NCI-H82 treated with DMSO at 0.1 percent for 48 hours (cell line): Measurements from ENCODE around the gene FOXN1.

Experiments
- DNase-seq: peaks from one replicate; lab custom pipeline; 2025; ENCODE audit not compliant: unreplicated experiment; lab: John Stamatoyannopoulos, UW

The FOXN1 gene

GRCh38 chr17:28545787-28546415, 39.8 kb downstream of the FOXN1 start:
- DNase-seq = peak; percentile 52

- DNase-seq = no peak
These were observed 41.0 kb downstream of the FOXN1 start for GRCh38 chr17:28547096-28547622.

- DNase-seq = no peak
These were observed 41.7 kb downstream of the FOXN1 start for GRCh38 chr17:28547623-28548416.

- no peak for DNase-seq
These were observed 42.4 kb downstream of the FOXN1 start for GRCh38 chr17:28548417-28549130.

- peak; percentile 96 for DNase-seq
These were observed 43.3 kb downstream of the FOXN1 start for GRCh38 chr17:28549236-28550132.

GRCh38 chr17:28550858-28551257, 44.7 kb downstream of the FOXN1 start:
- no peak for DNase-seq

GRCh38 chr17:28551421-28552175, 45.5 kb downstream of the FOXN1 start:
- DNase-seq = no peak

- DNase-seq = peak; percentile 75
These were observed 46.2 kb downstream of the FOXN1 start, which contains the start of gene UNC119 for GRCh38 chr17:28552176-28552999. Gene UNC119, minus strand, starts transcription at chr17:28552624. Its CDS starts 67 bp downstream, at chr17:28552557.

GRCh38 chr17:28553000-28553505, 46.9 kb downstream of the FOXN1 start:
- DNase-seq = no peak

GRCh38 chr17:28554565-28554964, 48.4 kb downstream of the FOXN1 start:
- DNase-seq = no peak

- DNase-seq = no peak
These were observed 48.9 kb downstream of the FOXN1 start for GRCh38 chr17:28555022-28555421.

GRCh38 chr17:28563475-28563874, 57.3 kb downstream of the FOXN1 start:
- DNase-seq = no peak

- no peak for DNase-seq
These were observed 61.5 kb downstream of the FOXN1 start for GRCh38 chr17:28567604-28568003.

GRCh38 chr17:28569446-28569845, 63.3 kb downstream of the FOXN1 start:
- no peak for DNase-seq

- no peak for DNase-seq
These were observed 64.7 kb downstream of the FOXN1 start for GRCh38 chr17:28570716-28571360.

- DNase-seq = peak; percentile 86
These were observed 65.4 kb downstream of the FOXN1 start, which contains the start of gene PIGS for GRCh38 chr17:28571361-28572122. Gene PIGS, minus strand, starts transcription at chr17:28571524. Its CDS starts 28 bp downstream, at chr17:28571496.

- DNase-seq = no peak
These were observed 66.3 kb downstream of the FOXN1 start for GRCh38 chr17:28572259-28573039.
